Measurements from ENCODE around the gene LRRC71.
A peak's percentile ranks its signal among the peaks of the same experiment; 100 is the strongest.

DNA sequence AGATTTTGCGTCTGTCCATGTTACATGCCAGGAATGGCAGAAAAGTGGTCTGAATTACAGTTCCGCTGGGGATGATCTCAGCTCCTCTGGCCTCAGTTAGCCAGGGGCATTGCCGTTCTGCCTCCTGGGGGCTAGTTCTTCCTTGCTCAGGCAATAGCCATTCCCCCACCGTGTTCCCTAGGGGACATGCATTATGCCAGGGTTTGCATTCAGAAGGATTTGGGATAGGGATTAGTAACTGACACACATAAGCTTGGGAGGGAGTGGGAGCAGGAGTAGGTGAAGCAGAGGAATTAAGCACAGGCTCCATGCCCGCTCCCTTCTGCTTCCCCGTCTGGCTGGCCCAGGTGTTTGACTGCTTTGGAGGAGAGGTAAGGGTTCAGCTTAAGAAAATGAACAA is 12.7 kb downstream of the LRRC71 start:
- TF ChIP-seq, protein P1, sequence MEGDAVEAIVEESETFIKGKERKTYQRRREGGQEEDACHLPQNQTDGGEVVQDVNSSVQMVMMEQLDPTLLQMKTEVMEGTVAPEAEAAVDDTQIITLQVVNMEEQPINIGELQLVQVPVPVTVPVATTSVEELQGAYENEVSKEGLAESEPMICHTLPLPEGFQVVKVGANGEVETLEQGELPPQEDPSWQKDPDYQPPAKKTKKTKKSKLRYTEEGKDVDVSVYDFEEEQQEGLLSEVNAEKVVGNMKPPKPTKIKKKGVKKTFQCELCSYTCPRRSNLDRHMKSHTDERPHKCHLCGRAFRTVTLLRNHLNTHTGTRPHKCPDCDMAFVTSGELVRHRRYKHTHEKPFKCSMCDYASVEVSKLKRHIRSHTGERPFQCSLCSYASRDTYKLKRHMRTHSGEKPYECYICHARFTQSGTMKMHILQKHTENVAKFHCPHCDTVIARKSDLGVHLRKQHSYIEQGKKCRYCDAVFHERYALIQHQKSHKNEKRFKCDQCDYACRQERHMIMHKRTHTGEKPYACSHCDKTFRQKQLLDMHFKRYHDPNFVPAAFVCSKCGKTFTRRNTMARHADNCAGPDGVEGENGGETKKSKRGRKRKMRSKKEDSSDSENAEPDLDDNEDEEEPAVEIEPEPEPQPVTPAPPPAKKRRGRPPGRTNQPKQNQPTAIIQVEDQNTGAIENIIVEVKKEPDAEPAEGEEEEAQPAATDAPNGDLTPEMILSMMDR (IDR thresholded peaks at IDR 0.05) = no peak
- TF ChIP-seq EZH2phosphoT487 (IDR thresholded peaks at IDR 0.05) = peak; percentile 53
